Measurements from ENCODE around the gene VWA3B.

GRCh38 chr2:98191883-98192282, 104.9 kb downstream of the VWA3B start:
- TF ChIP-seq CTCF (IDR thresholded peaks at IDR 0.05) (no peak), POLR2A (IDR thresholded peaks at IDR 0.05) (no peak)

Measured in body of pancreas (tissue), 4 donors.